NT2/D1 (cell line): Measurements from ENCODE around the gene SHANK3.

Experiments
- DNase-seq: peaks from one replicate; pipeline ENCODE4 v3.0.0-alpha.2; 2011; ENCODE audit warnings: low read depth, low spot score
- H3K27me3 ChIP-seq: 2 replicates; pipeline ENCODE4 v1.6.0; 2011; ENCODE audit warnings: mild to moderate bottlenecking; ENCODE audit not compliant: insufficient read length, insufficient read depth
- H3K36me3 ChIP-seq: 2 replicates; pipeline ENCODE4 v1.6.1; 2011; ENCODE audit warnings: mild to moderate bottlenecking, low read length, mixed read lengths; ENCODE audit not compliant: insufficient read depth, insufficient read length
- H3K4me1 ChIP-seq: 2 replicates; pipeline ENCODE4 v1.5.1; 2011; ENCODE audit not compliant: insufficient read depth, insufficient read length
- H3K4me3 ChIP-seq: 2 replicates; pipeline ENCODE4 v1.5.1; 2011; ENCODE audit warnings: low read depth; ENCODE audit not compliant: insufficient read length
- H3K9ac ChIP-seq: 2 replicates; pipeline ENCODE4 v1.6.0; 2011; ENCODE audit warnings: low read depth; ENCODE audit not compliant: insufficient read length
- H3K9me3 ChIP-seq: 2 replicates; pipeline ENCODE4 v1.5.1; 2011; ENCODE audit warnings: mild to moderate bottlenecking, low read length; ENCODE audit not compliant: insufficient read depth
- SUZ12 ChIP-seq: IDR thresholded peaks from 2 replicates; pipeline ENCODE4 v1.6.1; 2011; ENCODE audit not compliant: insufficient read length, insufficient read depth; ENCODE audit errors: extremely low read depth
- YY1 ChIP-seq: IDR thresholded peaks from 2 replicates; pipeline ENCODE4 v1.6.1; 2011; ENCODE audit not compliant: insufficient read length, insufficient read depth
- ZNF274 ChIP-seq: IDR thresholded peaks from 2 replicates; pipeline ENCODE4 v1.6.1; 2011; ENCODE audit warnings: mild to moderate bottlenecking, low read depth, low read length

Gene SHANK3

GRCh38 chr22:50715776-50716175, 43.2 kb downstream of the SHANK3 start:
- DNase-seq, result no peak
- Histone ChIP-seq H3K27me3 (peaks cover 21% of the 10 kb centered on the region), H3K36me3 (peaks cover 17% of the 10 kb centered on the region), H3K4me1 (peaks cover 2% of the 10 kb centered on the region), H3K9ac (no peak overlapping the region), H3K4me3 (no peak overlapping the region), H3K9me3 (no peaks in the 10 kb centered on the region)
- TF ChIP-seq ZNF274 (no peak), YY1 (no peak), SUZ12 (no peak)

GRCh38 chr22:50716290-50717024, 43.8 kb downstream of the SHANK3 start:
- Histone ChIP-seq H3K27me3 (peaks cover 27% of the 10 kb centered on the region), H3K4me3 (no peak overlapping the region), H3K9ac (no peak overlapping the region), H3K4me1 (peaks cover 2% of the 10 kb centered on the region), H3K36me3 (peaks cover 12% of the 10 kb centered on the region), H3K9me3 (no peaks in the 10 kb centered on the region)
- no peak for DNase-seq
- no peak for TF ChIP-seq SUZ12
- no peak for TF ChIP-seq YY1
- no peak for TF ChIP-seq ZNF274

GRCh38 chr22:50717709-50718351, 45.2 kb downstream of the SHANK3 start:
- Histone ChIP-seq H3K9ac (no peak overlapping the region), H3K4me1 (no peaks in the 10 kb centered on the region), H3K36me3 (peaks cover 19% of the 10 kb centered on the region), H3K4me3 (no peak overlapping the region), H3K9me3 (no peaks in the 10 kb centered on the region), H3K27me3 (peaks cover 31% of the 10 kb centered on the region)
- DNase-seq, result no peak
- TF ChIP-seq ZNF274 (no peak), SUZ12 (no peak), YY1 (no peak)

GRCh38 chr22:50718352-50718709, 45.7 kb downstream of the SHANK3 start:
- H3K4me3 ChIP-seq, result no peak overlapping the region
- TF ChIP-seq SUZ12 (no peak), YY1 (no peak)
- H3K36me3 ChIP-seq, result peaks cover 19% of the 10 kb centered on the region
- H3K9ac ChIP-seq, result no peak overlapping the region
- H3K27me3 ChIP-seq, result peaks cover 31% of the 10 kb centered on the region
- no peaks in the 10 kb centered on the region for H3K4me1 ChIP-seq
- no peaks in the 10 kb centered on the region for H3K9me3 ChIP-seq
- DNase-seq, result no peak

- no peak for TF ChIP-seq SUZ12
- no peak for TF ChIP-seq YY1
- TF ChIP-seq ZNF274, result no peak
- H3K36me3 ChIP-seq, result peaks cover 25% of the 10 kb centered on the region
- no peaks in the 10 kb centered on the region for H3K4me1 ChIP-seq
- H3K9ac ChIP-seq, result peak overlapping the region; percentile 50
- H3K9me3 ChIP-seq, result no peaks in the 10 kb centered on the region
- H3K27me3 ChIP-seq, result peaks cover 31% of the 10 kb centered on the region
- DNase-seq, result no peak
- no peak overlapping the region for H3K4me3 ChIP-seq
Observed at GRCh38 chr22:50719814-50720300, 47.2 kb downstream of the SHANK3 start.

GRCh38 chr22:50720301-50721256, 48.0 kb downstream of the SHANK3 start:
- Histone ChIP-seq H3K27me3 (peaks cover 31% of the 10 kb centered on the region), H3K9me3 (no peaks in the 10 kb centered on the region), H3K9ac (peak overlapping the region; percentile 67), H3K36me3 (peaks cover 28% of the 10 kb centered on the region), H3K4me1 (no peaks in the 10 kb centered on the region), H3K4me3 (peak overlapping the region; percentile 36)
- TF ChIP-seq ZNF274 (no peak), YY1 (no peak), SUZ12 (no peak)
- DNase-seq, result no peak
